ENCODE measurements around the gene SETD3.
A peak's percentile ranks its signal among the peaks of the same experiment; 100 is the strongest.

The SETD3 gene

DNA sequence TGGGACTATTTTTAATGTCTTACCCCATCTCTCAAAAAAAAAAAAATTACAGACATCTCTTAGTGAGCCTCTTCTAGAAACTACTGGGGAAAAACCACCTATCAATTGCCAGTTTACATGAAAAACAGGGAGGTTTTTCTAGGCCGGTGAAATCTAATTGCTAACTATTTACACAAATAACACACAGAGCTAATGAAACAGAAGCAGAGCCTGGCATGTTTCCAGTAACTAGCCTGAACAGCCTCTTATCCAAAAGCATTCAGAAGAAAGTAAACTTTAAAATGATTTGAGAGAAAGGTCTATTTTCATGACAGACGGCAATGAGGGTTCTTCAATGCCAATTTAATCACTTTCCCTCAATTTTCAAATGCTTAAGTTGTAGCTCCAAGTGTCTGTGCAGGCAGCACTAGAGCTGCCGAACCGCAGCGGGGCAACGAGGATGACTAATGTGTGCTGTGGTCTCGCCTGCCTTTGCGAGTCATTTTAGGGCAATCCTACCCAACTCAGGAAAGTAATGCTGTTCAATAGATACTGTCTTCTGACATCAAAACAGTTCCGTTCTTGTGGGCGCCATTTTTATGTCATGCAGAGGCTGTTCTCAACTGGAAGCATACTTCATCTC is 84.6 kb downstream of the SETD3 start:
- TF ChIP-seq POLR2AphosphoS5 (IDR thresholded peaks at IDR 0.05; ENCODE audit: low read depth, low read length) = no peak
- no peak for TF ChIP-seq TAF1 (IDR thresholded peaks at IDR 0.05; ENCODE audit: low read depth, low read length)
- no peak for TF ChIP-seq PAX5 (IDR thresholded peaks at IDR 0.05; ENCODE audit: insufficient read depth, low read length, severe bottlenecking)
- no peak for TF ChIP-seq SPI1 (IDR thresholded peaks at IDR 0.05; ENCODE audit: low read depth, low read length)
- TF ChIP-seq POU2F2 (IDR thresholded peaks at IDR 0.05; ENCODE audit: low read depth, low read length) = no peak
- no peak for TF ChIP-seq POLR2A (IDR thresholded peaks at IDR 0.05; ENCODE audit: low read depth, low read length)
- DNase-seq (ENCODE audit: insufficient read length, low spot score) (no peak), FAIRE-seq (no peak)

DNA sequence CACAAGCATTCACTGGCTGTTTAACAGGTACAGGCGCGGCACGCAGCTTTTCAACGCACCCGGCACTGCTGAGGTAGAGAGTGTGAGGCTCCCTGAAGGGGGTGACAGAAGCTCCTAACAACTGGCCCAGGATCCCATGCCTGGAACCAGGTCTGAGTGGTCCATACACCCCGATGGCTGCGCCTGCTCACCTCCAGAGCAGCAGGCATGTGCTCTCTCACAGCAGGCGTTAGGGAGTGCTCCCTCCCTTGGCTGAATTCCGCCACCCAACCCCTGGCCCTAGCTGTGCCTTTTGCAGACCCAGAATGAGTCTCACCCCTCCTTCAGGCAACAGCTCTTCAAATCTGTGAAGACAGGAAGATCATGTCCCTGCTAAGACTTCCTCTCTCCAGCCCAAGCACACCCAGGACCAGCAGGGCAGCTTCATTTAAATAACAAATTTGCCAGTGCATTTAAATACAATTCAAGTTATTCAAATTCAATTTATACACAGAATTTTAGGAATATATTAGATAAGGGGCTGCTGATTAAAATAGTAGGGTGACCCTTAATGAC is 86.0 kb downstream of the SETD3 start:
- DNase-seq (ENCODE audit: insufficient read length, low spot score) = no peak
- no peak for TF ChIP-seq POLR2AphosphoS5 (IDR thresholded peaks at IDR 0.05; ENCODE audit: low read depth, low read length)
- FAIRE-seq = no peak

DNA sequence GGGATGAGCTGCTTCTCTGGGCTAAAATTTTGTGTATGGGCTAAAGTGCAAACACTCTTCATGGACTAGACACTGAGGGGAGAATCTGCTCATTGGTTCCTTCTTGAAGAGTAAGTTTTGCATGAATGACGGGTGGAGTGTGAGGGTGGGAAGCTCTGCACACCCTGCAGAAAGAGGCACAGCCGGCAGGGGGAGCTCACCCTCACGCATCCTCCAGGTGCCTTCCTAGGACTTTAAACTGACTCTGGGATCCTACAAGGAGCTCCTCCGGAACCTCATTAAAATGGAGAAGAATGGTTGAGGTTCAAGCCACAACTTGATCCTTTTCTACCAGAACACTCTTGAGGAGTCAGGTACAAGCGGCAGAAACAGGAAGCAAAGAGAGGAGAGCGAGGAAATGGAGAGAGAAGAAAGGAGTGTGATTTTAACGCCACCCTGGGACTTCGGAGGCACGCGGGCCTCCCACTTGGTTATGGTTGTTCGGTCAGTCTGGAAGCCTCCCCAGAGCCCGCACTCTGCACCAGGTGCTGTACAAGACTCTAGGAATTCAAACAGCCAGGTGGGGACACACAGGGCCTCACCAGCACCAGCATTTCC is 87.5 kb downstream of the SETD3 start:
- no peak for TF ChIP-seq POU2F2 (IDR thresholded peaks at IDR 0.05; ENCODE audit: low read depth, low read length)
- TF ChIP-seq SPI1 (IDR thresholded peaks at IDR 0.05; ENCODE audit: low read depth, low read length) = no peak
- no peak for TF ChIP-seq TAF1 (IDR thresholded peaks at IDR 0.05; ENCODE audit: low read depth, low read length)
- no peak for TF ChIP-seq PAX5 (IDR thresholded peaks at IDR 0.05; ENCODE audit: insufficient read depth, low read length, severe bottlenecking)
- TF ChIP-seq POLR2A (IDR thresholded peaks at IDR 0.05; ENCODE audit: low read depth, low read length) = no peak
- TF ChIP-seq POLR2AphosphoS5 (IDR thresholded peaks at IDR 0.05; ENCODE audit: low read depth, low read length) = no peak
- DNase-seq (ENCODE audit: insufficient read length, low spot score) = no peak
- no peak for FAIRE-seq

DNA sequence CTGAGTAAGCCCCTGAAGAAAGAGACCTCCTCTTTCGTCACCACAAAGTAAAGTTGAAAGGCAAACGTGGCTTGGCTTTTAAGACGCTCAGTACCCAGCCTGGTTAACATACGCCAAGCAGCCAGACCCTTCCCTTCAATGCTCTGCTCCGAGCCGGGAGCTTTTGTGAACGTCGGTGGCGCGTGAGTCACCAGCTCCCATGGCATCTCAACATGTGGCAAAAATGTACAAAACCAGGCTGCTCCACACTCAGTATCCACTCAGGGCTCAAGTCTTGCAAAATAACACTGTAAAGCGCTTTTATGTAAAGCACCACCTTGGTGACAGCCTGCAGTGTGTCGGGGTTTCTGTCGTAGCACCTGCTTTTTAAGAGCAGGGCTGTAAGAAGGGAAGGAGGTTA is 89.0 kb downstream of the SETD3 start:
- TF ChIP-seq TAF1 (IDR thresholded peaks at IDR 0.05; ENCODE audit: low read depth, low read length) = no peak
- TF ChIP-seq POU2F2 (IDR thresholded peaks at IDR 0.05; ENCODE audit: low read depth, low read length) = no peak
- TF ChIP-seq POLR2AphosphoS5 (IDR thresholded peaks at IDR 0.05; ENCODE audit: low read depth, low read length) = no peak
- no peak for TF ChIP-seq POLR2A (IDR thresholded peaks at IDR 0.05; ENCODE audit: low read depth, low read length)
- TF ChIP-seq PAX5 (IDR thresholded peaks at IDR 0.05; ENCODE audit: insufficient read depth, low read length, severe bottlenecking) = no peak
- no peak for TF ChIP-seq SPI1 (IDR thresholded peaks at IDR 0.05; ENCODE audit: low read depth, low read length)
- no peak for FAIRE-seq

DNA sequence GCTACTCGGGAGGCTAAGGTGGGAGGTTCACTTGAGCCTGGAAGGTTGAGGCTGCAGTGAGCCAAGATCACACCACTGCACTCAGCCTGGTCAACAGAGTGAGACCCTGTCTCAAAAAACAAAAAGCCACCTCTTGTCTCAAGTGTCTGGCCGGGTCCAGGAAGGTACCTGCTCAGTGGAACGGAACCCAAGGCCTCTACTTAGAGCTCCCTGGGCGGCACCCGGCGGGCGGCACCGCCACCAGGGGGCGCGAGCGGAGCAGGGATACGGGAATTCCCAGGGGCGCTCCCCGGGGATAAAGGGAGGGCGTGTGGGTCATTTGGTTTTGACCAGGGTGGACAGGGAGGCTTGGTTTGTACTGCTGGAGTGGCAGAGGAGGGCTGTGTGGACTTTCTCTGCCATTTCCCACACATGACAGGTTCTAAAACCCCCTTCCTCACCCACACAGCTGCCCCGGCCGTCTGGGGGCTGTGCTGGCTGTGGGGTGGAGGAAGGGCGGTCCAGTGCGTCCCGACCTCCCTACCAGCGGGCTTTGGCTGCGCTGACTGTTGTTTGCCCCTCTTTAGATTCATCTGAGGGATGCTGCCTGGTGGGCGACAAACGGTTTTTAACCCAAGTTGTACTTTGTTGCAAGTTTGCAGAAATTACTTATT is 91.4 kb downstream of the SETD3 start:
- FAIRE-seq (no peak), DNase-seq (ENCODE audit: insufficient read length, low spot score) (peak; percentile 61)
- no peak for TF ChIP-seq TAF1 (IDR thresholded peaks at IDR 0.05; ENCODE audit: low read depth, low read length)
- TF ChIP-seq POLR2A (IDR thresholded peaks at IDR 0.05; ENCODE audit: low read depth, low read length) = no peak
- TF ChIP-seq SPI1 (IDR thresholded peaks at IDR 0.05; ENCODE audit: low read depth, low read length) = no peak
- TF ChIP-seq PAX5 (IDR thresholded peaks at IDR 0.05; ENCODE audit: insufficient read depth, low read length, severe bottlenecking) = no peak
- no peak for TF ChIP-seq POU2F2 (IDR thresholded peaks at IDR 0.05; ENCODE audit: low read depth, low read length)
- TF ChIP-seq POLR2AphosphoS5 (IDR thresholded peaks at IDR 0.05; ENCODE audit: low read depth, low read length) = no peak

More for the DNA sequence above, 89.0 kb downstream of the SETD3 start:
- no peak for DNase-seq (ENCODE audit: insufficient read length, low spot score)

DNA sequence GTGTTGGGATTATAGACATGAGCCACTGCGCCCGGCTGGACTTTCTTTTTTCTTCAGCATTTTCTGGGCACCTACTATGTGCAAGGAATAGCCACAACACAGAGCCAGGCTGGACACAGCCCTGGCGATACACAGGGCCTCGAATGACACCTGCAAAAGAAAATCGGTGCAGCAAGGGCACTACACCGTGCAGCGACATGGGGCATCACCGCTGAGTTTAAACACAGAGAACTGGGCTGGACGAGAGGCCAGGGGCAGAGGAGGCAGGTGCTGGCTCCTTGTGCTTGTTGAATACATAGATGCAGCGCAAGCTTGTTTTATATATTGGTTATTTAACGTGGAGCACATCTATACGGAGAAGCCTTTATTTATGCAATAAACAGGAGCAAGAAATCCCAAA is 92.4 kb downstream of the SETD3 start:
- no peak for DNase-seq (ENCODE audit: insufficient read length, low spot score)
- FAIRE-seq = no peak
- TF ChIP-seq POLR2AphosphoS5 (IDR thresholded peaks at IDR 0.05; ENCODE audit: low read depth, low read length) (no peak), POU2F2 (IDR thresholded peaks at IDR 0.05; ENCODE audit: low read depth, low read length) (no peak), SPI1 (IDR thresholded peaks at IDR 0.05; ENCODE audit: low read depth, low read length) (no peak), POLR2A (IDR thresholded peaks at IDR 0.05; ENCODE audit: low read depth, low read length) (no peak), TAF1 (IDR thresholded peaks at IDR 0.05; ENCODE audit: low read depth, low read length) (no peak), PAX5 (IDR thresholded peaks at IDR 0.05; ENCODE audit: insufficient read depth, low read length, severe bottlenecking) (no peak)

DNA sequence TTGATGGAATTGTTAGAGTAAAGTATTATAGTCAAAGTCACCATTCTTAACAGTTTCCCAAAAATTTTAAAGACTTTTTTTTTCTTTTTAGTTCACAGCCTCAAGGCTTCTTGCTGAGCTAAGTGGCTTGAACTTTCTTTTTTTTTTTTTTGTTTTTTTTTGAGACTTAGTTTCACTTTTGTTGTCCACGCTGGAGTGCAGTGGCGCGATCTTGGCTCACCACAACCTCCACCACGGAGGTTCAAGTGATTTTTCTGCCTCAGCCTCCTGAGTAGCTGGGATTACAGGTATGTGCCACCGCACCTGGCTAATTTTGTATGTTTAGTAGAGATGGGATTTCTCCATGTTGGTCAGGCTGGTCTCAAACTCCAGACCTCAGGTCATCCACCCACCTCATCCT is 92.8 kb downstream of the SETD3 start:
- FAIRE-seq (no peak), DNase-seq (ENCODE audit: insufficient read length, low spot score) (no peak)
- TF ChIP-seq POU2F2 (IDR thresholded peaks at IDR 0.05; ENCODE audit: low read depth, low read length) (no peak), POLR2AphosphoS5 (IDR thresholded peaks at IDR 0.05; ENCODE audit: low read depth, low read length) (no peak), PAX5 (IDR thresholded peaks at IDR 0.05; ENCODE audit: insufficient read depth, low read length, severe bottlenecking) (no peak), TAF1 (IDR thresholded peaks at IDR 0.05; ENCODE audit: low read depth, low read length) (no peak), SPI1 (IDR thresholded peaks at IDR 0.05; ENCODE audit: low read depth, low read length) (no peak), POLR2A (IDR thresholded peaks at IDR 0.05; ENCODE audit: low read depth, low read length) (no peak)

DNA sequence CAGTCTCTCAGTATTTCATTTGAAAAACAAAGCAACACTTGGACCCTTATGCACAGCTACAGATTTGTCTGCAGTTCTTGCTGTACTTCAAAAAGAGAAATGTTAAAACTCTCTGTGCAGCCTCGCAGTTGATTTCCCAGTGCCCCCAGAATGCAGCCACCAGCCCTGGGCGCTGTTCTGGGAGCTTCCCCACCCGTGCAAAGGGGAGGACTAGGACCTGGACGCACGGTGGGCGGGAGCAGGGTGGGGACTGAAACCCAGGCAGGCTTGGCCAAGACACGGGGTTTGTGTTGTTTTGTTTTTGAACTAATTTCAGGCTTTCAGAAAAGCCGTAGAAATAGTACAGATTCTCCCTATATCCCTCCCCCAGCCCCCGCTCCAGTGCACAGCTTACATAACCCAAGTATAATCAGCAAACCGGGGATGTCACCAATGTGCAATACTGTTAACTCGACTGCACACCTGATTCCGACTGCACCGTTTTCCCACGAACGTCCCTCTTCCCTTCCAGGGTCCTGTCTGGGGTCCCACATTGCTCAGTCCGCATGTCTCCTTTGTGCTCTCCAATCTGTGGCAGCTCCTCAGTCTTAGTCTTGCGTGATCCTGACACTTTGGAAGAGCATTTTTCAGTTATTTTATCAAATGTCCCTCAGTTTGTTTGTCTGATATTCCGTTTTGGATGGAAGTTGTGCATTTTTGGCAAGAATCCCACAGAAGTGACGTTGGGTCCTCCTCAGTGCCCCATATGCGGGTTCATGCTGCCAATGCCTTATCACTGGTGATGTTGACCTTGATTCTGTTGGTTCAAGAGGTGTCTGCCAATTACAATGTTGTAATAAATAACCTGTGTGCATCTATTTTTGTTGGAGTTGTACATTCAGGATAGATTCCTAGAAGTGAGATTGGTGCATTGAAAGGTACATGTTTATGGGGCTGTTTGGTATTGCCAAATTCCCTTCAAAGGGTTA is 95.9 kb downstream of the SETD3 start:
- no peak for DNase-seq (ENCODE audit: insufficient read length, low spot score)
- no peak for FAIRE-seq

More for the DNA sequence above, 95.9 kb downstream of the SETD3 start:
- no peak for TF ChIP-seq POLR2AphosphoS5 (IDR thresholded peaks at IDR 0.05; ENCODE audit: low read depth, low read length)
- TF ChIP-seq PAX5 (IDR thresholded peaks at IDR 0.05; ENCODE audit: insufficient read depth, low read length, severe bottlenecking) = no peak
- TF ChIP-seq POLR2A (IDR thresholded peaks at IDR 0.05; ENCODE audit: low read depth, low read length) = no peak
- TF ChIP-seq TAF1 (IDR thresholded peaks at IDR 0.05; ENCODE audit: low read depth, low read length) = no peak
